HepG2 (cell line): Measurements from ENCODE around the gene DENND4B. TPM values are rescaled to one million over a fixed set of nuclear protein-coding genes. Genes with fewer than 3 reads are reported as not detected.

Experiments used
- CC2D1A ChIP-seq: sonication (generic); formaldehyde crosslinking; IDR thresholded peaks from 2 replicates; pipeline ENCODE4 v1.8.1; 2023; ENCODE audit warnings: mild to moderate bottlenecking, missing genetic modification reagents
- FOXJ3 ChIP-seq: sonication (generic); formaldehyde crosslinking; IDR thresholded peaks from 2 replicates; pipeline ENCODE4 v1.4.0; 2020; ENCODE audit warnings: missing genetic modification reagents, mild to moderate bottlenecking, borderline replicate concordance
- NCOR1 ChIP-seq: fragments of 200-600 bp; sonication (generic); IDR thresholded peaks from 2 replicates; pipeline ENCODE4 v1.7.0; 2017; ENCODE audit warnings: antibody characterized with exemption, low read length, borderline replicate concordance
- NFYC ChIP-seq: IDR thresholded peaks from 2 replicates; pipeline ENCODE4 v1.6.1; 2016; ENCODE audit warnings: missing genetic modification reagents, missing compliant biosample characterization
- NR2F1 ChIP-seq, 2 experiments: fragments of 450-650 bp in 1 of 2; formaldehyde crosslinking in 1 of 2; IDR thresholded peaks; 2 replicates each; pipeline versions ENCODE4 v1.5.0 to v1.6.1; 2016 to 2020; ENCODE audit warnings: mild to moderate bottlenecking in 1 of 2, missing compliant biosample characterization in 1 of 2, missing genetic modification reagents in 1 of 2, moderate library complexity in 1 of 2
- NR2F6 ChIP-seq, 2 experiments: IDR thresholded peaks; 2 replicates each; pipeline ENCODE4 v1.6.1; 2016; ENCODE audit warnings: antibody characterized with exemption in 1 of 2, mild to moderate bottlenecking in 1 of 2
- ONECUT2 ChIP-seq: sonication (generic); formaldehyde crosslinking; IDR thresholded peaks from 2 replicates; pipeline ENCODE4 v1.4.0; 2020; ENCODE audit warnings: missing genetic modification reagents
- PAF1 ChIP-seq: IDR thresholded peaks from 2 replicates; pipeline ENCODE4 v1.6.1; 2016; ENCODE audit warnings: missing genetic modification reagents, missing compliant biosample characterization
- PRPF4 ChIP-seq: fragments of 200-400 bp; formaldehyde crosslinking; IDR thresholded peaks from 2 replicates; pipeline ENCODE4 v1.6.1; 2016; ENCODE audit warnings: low read length, low read depth; ENCODE audit not compliant: poor library complexity, severe bottlenecking
- U2AF2 ChIP-seq: fragments of 200-400 bp; formaldehyde crosslinking; IDR thresholded peaks from 2 replicates; pipeline ENCODE4 v1.6.1; 2017; ENCODE audit warnings: low read depth, mild to moderate bottlenecking, low read length
- ZNF333 ChIP-seq: sonication (generic); formaldehyde crosslinking; IDR thresholded peaks from 2 replicates; pipeline ENCODE4 v1.4.0; 2020; ENCODE audit warnings: mild to moderate bottlenecking, missing genetic modification reagents, borderline replicate concordance
- ZNF768 ChIP-seq: sonication (generic); formaldehyde crosslinking; IDR thresholded peaks from 2 replicates; pipeline ENCODE4 v1.4.0; 2020; ENCODE audit warnings: missing genetic modification reagents
- polyA plus RNA-seq, 8 experiments: library from polyadenylated mRNA; depleted of rRNA in 3 of 8; stranded (reverse) in 7 of 8; unstranded in 1 of 8; fragments of >200 nt; fragmentation: Illumina TruSeq in 4 of 8; extraction: Trizol in 4 of 8; gene quantifications; 2 replicates each; pipeline versions ENCODE4 v1.2.1 to v1.2.3, GENCODE V29; 2011 to 2016; ENCODE audit warnings: low read depth in 4 of 8, missing spikeins in 1 of 8, mixed read lengths in 1 of 8; ENCODE audit not compliant: insufficient read depth in 1 of 8
- total RNA-seq, 5 experiments: library from RNA; depleted of rRNA; stranded (reverse); fragments of >200 nt; fragmentation: Illumina TruSeq; extraction: Trizol; gene quantifications; 2 replicates each; pipeline ENCODE4 v1.2.3, GENCODE V29; 2016; ENCODE audit warnings: low read depth in 1 of 5
- TF ChIP-seq, protein P1 (sequence below): sonication (generic); formaldehyde crosslinking; IDR thresholded peaks from 2 replicates; pipeline ENCODE4 v1.5.0; 2020; ENCODE audit warnings: mild to moderate bottlenecking, missing genetic modification reagents
- TF ChIP-seq, protein P2 (sequence below): sonication (generic); formaldehyde crosslinking; IDR thresholded peaks from 2 replicates; pipeline ENCODE4 v1.8.0; 2022; ENCODE audit warnings: missing genetic modification reagents, mild to moderate bottlenecking, moderate library complexity, borderline replicate concordance
- TF ChIP-seq, protein P3 (sequence below): IDR thresholded peaks from 2 replicates; pipeline ENCODE4 v1.6.1; 2016; ENCODE audit warnings: mild to moderate bottlenecking
- TF ChIP-seq, protein P4 (sequence below): sonication (generic); formaldehyde crosslinking; IDR thresholded peaks from 2 replicates; pipeline ENCODE4 v1.5.0; 2020; ENCODE audit warnings: missing genetic modification reagents
- TF ChIP-seq, protein P5 (sequence below): sonication (generic); formaldehyde crosslinking; IDR thresholded peaks from 2 replicates; pipeline ENCODE4 v1.9.0; 2021; ENCODE audit warnings: missing genetic modification reagents, borderline replicate concordance

DENND4B gene
- total and polyA plus RNA-seq, 2 of the 13 experiments (the other 11 are each of a cell fraction or from before 2014, with no cell fraction given) = 15.1 to 20.3 TPM

DNA sequence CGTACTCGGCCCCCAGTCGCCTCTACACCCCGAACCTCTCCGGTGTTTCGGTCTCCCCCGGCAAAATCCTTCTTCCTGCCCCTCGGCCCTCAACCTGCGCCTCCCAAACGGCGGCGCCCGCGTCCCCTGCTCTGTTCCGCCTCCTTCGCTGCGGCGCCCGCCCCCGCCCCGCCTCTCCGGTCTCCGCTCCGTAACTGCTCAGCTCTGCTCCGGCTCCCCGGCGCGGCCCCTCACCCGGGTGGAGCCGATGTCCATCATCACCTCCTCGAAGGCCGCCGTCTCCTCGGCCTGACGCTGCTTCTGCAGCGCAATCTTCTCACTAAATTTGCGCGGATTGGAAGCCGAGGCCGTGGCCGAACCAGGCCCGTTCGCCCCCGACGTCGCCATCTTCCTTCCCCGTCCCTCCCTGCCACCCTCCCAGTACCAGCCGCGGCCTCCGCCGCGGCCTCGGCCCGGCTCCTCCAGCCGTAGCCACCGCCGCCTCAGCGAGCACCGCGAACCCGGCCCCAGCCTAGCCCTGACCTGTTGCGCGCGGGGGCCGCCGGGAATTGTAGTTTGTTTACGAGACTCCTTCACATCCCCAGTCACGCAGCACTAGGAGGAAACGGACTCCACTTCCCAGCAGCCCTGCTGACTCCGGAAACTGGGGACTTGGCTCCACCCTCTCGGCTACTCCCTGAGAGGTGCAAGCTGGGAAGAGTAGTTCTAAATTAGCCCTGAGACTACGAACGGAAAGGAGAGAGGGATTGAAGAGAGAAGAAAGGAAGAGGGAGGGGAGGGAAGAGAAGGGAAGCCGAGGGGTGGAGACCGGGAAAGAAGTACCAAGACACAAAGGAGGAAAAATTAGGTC is 11.8 kb upstream of the DENND4B start, which contains the start of gene CRTC2 (continued):
- TF ChIP-seq, protein P1, sequence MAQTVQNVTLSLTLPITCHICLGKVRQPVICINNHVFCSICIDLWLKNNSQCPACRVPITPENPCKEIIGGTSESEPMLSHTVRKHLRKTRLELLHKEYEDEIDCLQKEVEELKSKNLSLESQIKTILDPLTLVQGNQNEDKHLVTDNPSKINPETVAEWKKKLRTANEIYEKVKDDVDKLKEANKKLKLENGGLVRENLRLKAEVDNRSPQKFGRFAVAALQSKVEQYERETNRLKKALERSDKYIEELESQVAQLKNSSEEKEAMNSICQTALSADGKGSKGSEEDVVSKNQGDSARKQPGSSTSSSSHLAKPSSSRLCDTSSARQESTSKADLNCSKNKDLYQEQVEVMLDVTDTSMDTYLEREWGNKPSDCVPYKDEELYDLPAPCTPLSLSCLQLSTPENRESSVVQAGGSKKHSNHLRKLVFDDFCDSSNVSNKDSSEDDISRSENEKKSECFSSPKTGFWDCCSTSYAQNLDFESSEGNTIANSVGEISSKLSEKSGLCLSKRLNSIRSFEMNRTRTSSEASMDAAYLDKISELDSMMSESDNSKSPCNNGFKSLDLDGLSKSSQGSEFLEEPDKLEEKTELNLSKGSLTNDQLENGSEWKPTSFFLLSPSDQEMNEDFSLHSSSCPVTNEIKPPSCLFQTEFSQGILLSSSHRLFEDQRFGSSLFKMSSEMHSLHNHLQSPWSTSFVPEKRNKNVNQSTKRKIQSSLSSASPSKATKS = no peak
- TF ChIP-seq CC2D1A (no peak), U2AF2 (no peak), NR2F1 (CRISPR knock-in tag; IDR thresholded peaks at IDR 0.05) (peak; percentile 21 to 42; a peak in 1 of 4 replicates), ZNF333 (peak; percentile 45; the same call in 1 of the 2 replicates), ONECUT2 (CRISPR knock-in tag) (no peak), PRPF4 (no peak), ZNF768 (peak; percentile 45), NR2F6 (IDR thresholded peaks at IDR 0.05) (peak; percentile 59), NR2F6 (CRISPR knock-in tag; IDR thresholded peaks at IDR 0.05) (peak; percentile 55; the same call in 1 of the 2 replicates), PAF1 (CRISPR knock-in tag) (no peak), NFYC (peak; percentile 44; the same call in 1 of the 2 replicates), FOXJ3 (CRISPR knock-in tag) (peak; percentile 43; the same call in 1 of the 2 replicates), NCOR1 (no peak)
- TF ChIP-seq, protein P2, sequence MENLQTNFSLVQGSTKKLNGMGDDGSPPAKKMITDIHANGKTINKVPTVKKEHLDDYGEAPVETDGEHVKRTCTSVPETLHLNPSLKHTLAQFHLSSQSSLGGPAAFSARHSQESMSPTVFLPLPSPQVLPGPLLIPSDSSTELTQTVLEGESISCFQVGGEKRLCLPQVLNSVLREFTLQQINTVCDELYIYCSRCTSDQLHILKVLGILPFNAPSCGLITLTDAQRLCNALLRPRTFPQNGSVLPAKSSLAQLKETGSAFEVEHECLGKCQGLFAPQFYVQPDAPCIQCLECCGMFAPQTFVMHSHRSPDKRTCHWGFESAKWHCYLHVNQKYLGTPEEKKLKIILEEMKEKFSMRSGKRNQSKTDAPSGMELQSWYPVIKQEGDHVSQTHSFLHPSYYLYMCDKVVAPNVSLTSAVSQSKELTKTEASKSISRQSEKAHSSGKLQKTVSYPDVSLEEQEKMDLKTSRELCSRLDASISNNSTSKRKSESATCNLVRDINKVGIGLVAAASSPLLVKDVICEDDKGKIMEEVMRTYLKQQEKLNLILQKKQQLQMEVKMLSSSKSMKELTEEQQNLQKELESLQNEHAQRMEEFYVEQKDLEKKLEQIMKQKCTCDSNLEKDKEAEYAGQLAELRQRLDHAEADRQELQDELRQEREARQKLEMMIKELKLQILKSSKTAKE (CRISPR knock-in tag) = no peak; the same call in 1 of the 2 replicates
- TF ChIP-seq, protein P3, sequence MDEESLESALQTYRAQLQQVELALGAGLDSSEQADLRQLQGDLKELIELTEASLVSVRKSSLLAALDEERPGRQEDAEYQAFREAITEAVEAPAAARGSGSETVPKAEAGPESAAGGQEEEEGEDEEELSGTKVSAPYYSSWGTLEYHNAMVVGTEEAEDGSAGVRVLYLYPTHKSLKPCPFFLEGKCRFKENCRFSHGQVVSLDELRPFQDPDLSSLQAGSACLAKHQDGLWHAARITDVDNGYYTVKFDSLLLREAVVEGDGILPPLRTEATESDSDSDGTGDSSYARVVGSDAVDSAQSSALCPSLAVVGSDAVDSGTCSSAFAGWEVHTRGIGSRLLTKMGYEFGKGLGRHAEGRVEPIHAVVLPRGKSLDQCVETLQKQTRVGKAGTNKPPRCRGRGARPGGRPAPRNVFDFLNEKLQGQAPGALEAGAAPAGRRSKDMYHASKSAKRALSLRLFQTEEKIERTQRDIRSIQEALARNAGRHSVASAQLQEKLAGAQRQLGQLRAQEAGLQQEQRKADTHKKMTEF (CRISPR knock-in tag) = no peak; the same call in none of the 2 replicates
- TF ChIP-seq, protein P4, sequence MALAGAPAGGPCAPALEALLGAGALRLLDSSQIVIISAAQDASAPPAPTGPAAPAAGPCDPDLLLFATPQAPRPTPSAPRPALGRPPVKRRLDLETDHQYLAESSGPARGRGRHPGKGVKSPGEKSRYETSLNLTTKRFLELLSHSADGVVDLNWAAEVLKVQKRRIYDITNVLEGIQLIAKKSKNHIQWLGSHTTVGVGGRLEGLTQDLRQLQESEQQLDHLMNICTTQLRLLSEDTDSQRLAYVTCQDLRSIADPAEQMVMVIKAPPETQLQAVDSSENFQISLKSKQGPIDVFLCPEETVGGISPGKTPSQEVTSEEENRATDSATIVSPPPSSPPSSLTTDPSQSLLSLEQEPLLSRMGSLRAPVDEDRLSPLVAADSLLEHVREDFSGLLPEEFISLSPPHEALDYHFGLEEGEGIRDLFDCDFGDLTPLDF (CRISPR knock-in tag) = peak; percentile 52; the same call in 1 of the 2 replicates
- TF ChIP-seq, protein P5, sequence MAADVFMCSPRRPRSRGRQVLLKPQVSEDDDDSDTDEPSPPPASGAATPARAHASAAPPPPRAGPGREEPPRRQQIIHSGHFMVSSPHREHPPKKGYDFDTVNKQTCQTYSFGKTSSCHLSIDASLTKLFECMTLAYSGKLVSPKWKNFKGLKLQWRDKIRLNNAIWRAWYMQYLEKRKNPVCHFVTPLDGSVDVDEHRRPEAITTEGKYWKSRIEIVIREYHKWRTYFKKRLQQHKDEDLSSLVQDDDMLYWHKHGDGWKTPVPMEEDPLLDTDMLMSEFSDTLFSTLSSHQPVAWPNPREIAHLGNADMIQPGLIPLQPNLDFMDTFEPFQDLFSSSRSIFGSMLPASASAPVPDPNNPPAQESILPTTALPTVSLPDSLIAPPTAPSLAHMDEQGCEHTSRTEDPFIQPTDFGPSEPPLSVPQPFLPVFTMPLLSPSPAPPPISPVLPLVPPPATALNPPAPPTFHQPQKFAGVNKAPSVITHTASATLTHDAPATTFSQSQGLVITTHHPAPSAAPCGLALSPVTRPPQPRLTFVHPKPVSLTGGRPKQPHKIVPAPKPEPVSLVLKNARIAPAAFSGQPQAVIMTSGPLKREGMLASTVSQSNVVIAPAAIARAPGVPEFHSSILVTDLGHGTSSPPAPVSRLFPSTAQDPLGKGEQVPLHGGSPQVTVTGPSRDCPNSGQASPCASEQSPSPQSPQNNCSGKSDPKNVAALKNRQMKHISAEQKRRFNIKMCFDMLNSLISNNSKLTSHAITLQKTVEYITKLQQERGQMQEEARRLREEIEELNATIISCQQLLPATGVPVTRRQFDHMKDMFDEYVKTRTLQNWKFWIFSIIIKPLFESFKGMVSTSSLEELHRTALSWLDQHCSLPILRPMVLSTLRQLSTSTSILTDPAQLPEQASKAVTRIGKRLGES (CRISPR knock-in tag) = peak; percentile 50; the same call in 1 of the 2 replicates
